Measurements from ENCODE around the gene KLF2. TPM values are rescaled to one million over a fixed set of nuclear protein-coding genes. Genes with fewer than 3 reads are reported as not detected.

The KLF2 gene
- total and polyA plus RNA-seq, 2 of the 13 experiments (the other 11 are each of a cell fraction or from before 2014, with no cell fraction given), result not detected

- ATAC-seq (peak; percentile 41), DNase-seq (ENCODE audit: low spot score) (peak; percentile 27), FAIRE-seq (no peak)
- Histone ChIP-seq H3K9ac (ENCODE audit: insufficient read depth, low read depth, low read length) (no peak overlapping the region), H3K9me3 (ENCODE audit: low read length) (no peaks in the 10 kb centered on the region), H3K27ac (ENCODE audit: extremely low read length, insufficient read depth, low read length) (no peak overlapping the region), H3K4me1 (ENCODE audit: insufficient read depth, low read length) (peaks cover 8% of the 10 kb centered on the region), H3K79me2 (ENCODE audit: insufficient read depth, low read length) (no peaks in the 10 kb centered on the region), H3K36me3 (replicated peaks in 1 of 2; ENCODE audit: control insufficient read depth in 1 of 2, insufficient read depth in 2 of 2, low read length in 2 of 2) (no peaks in the 10 kb centered on the region), H2AFZ (ENCODE audit: low read length) (no peak overlapping the region), H3K27me3 (ENCODE audit: control insufficient read depth in 1 of 2, insufficient read depth in 2 of 2, low read length in 2 of 2) (peaks cover 1 to 3% of the 10 kb centered on the region in 2 experiments; a peak in 2 of 5 replicates), H3K4me2 (ENCODE audit: low read depth, low read length) (no peak overlapping the region), H3K4me3 (replicated peaks in 1 of 3; ENCODE audit: insufficient read depth in 1 of 3, low read depth in 2 of 3, low read length in 3 of 3) (no peak overlapping the region), H4K20me1 (ENCODE audit: insufficient read depth, low read length) (no peaks in the 10 kb centered on the region)
- in situ Hi-C loops (cut with HindIII; ENCODE audit: extremely low pct_ligation_motif_present, low pct_unique_long_range_greater_than_20kb), result no loop called here
- CTCF ChIA-PET (ENCODE audit: low intra/inter-chr PET ratio, low total read pairs), result no interaction called here
- TF ChIP-seq ZBTB8A (CRISPR knock-in tag; IDR thresholded peaks at IDR 0.05; ENCODE audit: borderline replicate concordance, low read depth), result no peak
- peak; percentile 70 for TF ChIP-seq MAFF (IDR thresholded peaks at IDR 0.05; ENCODE audit: low read depth, low read length)
- no peak for TF ChIP-seq BRCA1 (CRISPR knock-in tag; IDR thresholded peaks at IDR 0.05)
- 0 out of 2 replicates have a peak, but pooled peaks have one; percentile 33 for TF ChIP-seq HNRNPL (IDR thresholded peaks at IDR 0.05; ENCODE audit: low read depth, low read length)
- TF ChIP-seq MAFK (conservative IDR thresholded peaks at IDR 0.05 in 1 of 2, IDR thresholded peaks at IDR 0.05 in 1 of 2; ENCODE audit: low read length in 2 of 2), result peak; percentile 62 to 66
- BruUV-seq (replicated peaks), result no TSS peak
- POLR2A ChIA-PET, result no interaction called here
- intact Hi-C loops (cut with micrococcal nuclease; ENCODE audit: unreplicated experiment), result no loop called here
- 28% methylated on average over 5 of the region's 8 CpGs for WGBS (ENCODE audit: low lambda C conversion rate)
These were observed 5.8 kb downstream of the KLF2 start for GRCh38 chr19:16330368-16330801.

DNA sequence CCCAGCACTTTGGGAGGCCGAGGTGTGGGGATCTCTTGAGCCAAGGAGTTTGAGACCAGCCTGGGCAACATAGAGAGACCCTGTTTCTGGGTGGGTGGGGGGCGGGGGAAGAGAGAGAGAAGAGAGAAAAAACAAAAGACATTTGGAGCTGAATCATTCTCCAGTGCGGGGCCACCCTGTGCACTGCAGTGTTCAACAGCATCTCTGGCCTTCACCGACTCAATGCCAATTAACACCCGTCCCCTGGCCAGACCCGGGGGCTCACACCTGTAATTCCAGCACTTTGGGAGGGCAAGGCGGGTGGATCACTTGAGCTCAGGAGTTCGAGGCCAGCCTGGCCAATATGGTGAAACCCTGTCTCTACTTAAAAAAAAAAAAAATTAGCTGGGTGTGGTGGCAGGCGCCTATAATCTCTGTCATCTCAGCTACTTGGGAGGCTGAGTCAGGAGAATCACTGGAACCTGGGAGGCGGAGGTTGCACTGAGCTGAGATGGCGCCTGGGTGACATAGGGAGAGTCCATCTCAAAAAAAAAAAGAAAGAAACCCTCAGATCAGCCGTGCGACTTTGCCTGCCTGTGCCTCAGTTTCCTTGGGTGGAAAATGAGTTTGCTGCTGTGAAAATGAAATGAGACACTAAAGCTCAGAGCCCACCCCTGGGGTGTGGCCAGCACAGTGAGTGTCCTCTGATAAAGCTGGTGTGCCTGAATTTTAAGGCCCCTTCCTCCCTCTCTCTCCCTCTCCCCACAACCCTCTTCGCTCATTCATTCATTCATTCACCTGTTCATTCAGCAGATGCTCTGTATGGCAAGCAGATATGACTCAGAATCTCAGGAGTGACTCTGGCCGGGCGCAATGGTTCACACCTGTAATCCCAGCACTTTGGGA, 6.4 kb downstream of the KLF2 start:
- Histone ChIP-seq H3K4me3 (replicated peaks in 1 of 3; ENCODE audit: insufficient read depth in 1 of 3, low read depth in 2 of 3, low read length in 3 of 3) (no peak overlapping the region), H3K9me3 (ENCODE audit: low read length) (no peaks in the 10 kb centered on the region), H3K4me2 (ENCODE audit: low read depth, low read length) (no peak overlapping the region), H3K27me3 (ENCODE audit: control insufficient read depth in 1 of 2, insufficient read depth in 2 of 2, low read length in 2 of 2) (peaks cover 1 to 3% of the 10 kb centered on the region in 2 experiments; a peak in 2 of 5 replicates), H3K4me1 (ENCODE audit: insufficient read depth, low read length) (peaks cover 8% of the 10 kb centered on the region), H3K9ac (ENCODE audit: insufficient read depth, low read depth, low read length) (no peak overlapping the region), H2AFZ (ENCODE audit: low read length) (no peak overlapping the region), H4K20me1 (ENCODE audit: insufficient read depth, low read length) (no peaks in the 10 kb centered on the region), H3K79me2 (ENCODE audit: insufficient read depth, low read length) (no peaks in the 10 kb centered on the region), H3K36me3 (replicated peaks in 1 of 2; ENCODE audit: control insufficient read depth in 1 of 2, insufficient read depth in 2 of 2, low read length in 2 of 2) (no peaks in the 10 kb centered on the region), H3K27ac (ENCODE audit: extremely low read length, insufficient read depth, low read length) (no peak overlapping the region)
- WGBS (ENCODE audit: low lambda C conversion rate), result 29% methylated on average over 15 of the region's 16 CpGs
- ATAC-seq, result no peak
- CTCF ChIA-PET (ENCODE audit: low intra/inter-chr PET ratio, low total read pairs), result no interaction called here
- DNase-seq (ENCODE audit: low spot score), result no peak
- POLR2A ChIA-PET, result no interaction called here
- intact Hi-C loops (cut with micrococcal nuclease; ENCODE audit: unreplicated experiment), result no loop called here
- BruUV-seq (replicated peaks), result no TSS peak
- no peak for FAIRE-seq
- in situ Hi-C loops (cut with HindIII; ENCODE audit: extremely low pct_ligation_motif_present, low pct_unique_long_range_greater_than_20kb), result no loop called here
- TF ChIP-seq ERF (CRISPR knock-in tag; IDR thresholded peaks at IDR 0.05) (no peak), ZNF549 (CRISPR knock-in tag; IDR thresholded peaks at IDR 0.05) (no peak), TFE3 (CRISPR knock-in tag; IDR thresholded peaks at IDR 0.05) (no peak), ZFP90 (CRISPR knock-in tag; IDR thresholded peaks at IDR 0.05; ENCODE audit: borderline replicate concordance) (no peak), NR0B2 (CRISPR knock-in tag; IDR thresholded peaks at IDR 0.05) (no peak)

Measured in HepG2 (cell line).